Measurements from ENCODE around the gene RTL10. TPM values are rescaled to one million over a fixed set of nuclear protein-coding genes. Genes with fewer than 3 reads are reported as not detected.

Gene RTL10
- polyA plus RNA-seq, 1 of the 3 experiments (the other 2 are of a cell fraction), result 7.8 TPM

DNA sequence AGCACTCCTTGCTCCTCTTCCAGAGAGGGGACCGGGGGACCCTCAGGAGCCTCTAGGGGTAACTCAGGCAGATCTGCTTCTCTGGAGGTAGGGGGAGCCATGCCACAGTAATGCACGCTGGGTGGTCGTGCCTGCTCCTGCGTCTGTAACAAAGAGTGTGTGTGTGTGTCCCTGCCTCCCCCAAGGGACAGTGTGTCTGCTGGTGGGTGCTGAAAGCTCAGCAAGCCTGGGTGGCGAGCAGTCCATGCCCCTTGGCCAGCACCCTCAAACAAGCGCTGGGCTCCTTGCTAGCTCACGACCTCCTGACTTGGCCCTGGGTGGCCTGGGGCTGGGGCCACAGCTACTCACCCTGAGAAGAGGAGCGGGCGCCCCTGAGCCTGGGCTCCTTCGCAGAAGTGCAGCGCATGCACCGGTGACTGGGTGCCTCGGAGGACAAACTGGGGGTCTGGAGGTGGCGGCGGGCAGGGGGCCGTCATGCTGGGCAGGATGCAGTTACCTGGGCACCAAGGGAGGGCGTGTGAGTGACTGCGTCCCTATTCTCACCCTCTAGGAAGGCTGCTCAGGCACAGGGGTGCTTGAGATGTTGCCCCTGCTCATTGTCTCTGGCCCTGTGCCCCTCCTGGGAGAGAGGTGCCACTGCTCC lies 33.7 kb downstream of the RTL10 start:
- Histone ChIP-seq H3K27ac (ENCODE audit: low read depth in 2 of 2, low read length in 1 of 2) (no peak overlapping the region), H3K4me3 (ENCODE audit: low read depth in 2 of 2, low read length in 1 of 2) (no peak overlapping the region), H3K79me2 (ENCODE audit: insufficient read depth) (no peaks in the 10 kb centered on the region), H3K9me2 (no peaks in the 10 kb centered on the region), H3K9ac (no peak overlapping the region), H3K9me3 (no peaks in the 10 kb centered on the region), H3K27me3 (ENCODE audit: insufficient read depth) (no peaks in the 10 kb centered on the region), H2AFZ (ENCODE audit: low read depth) (no peak overlapping the region), H4K20me1 (ENCODE audit: insufficient read depth) (no peaks in the 10 kb centered on the region), H3K4me2 (no peak overlapping the region), H3F3A (replicated peaks; ENCODE audit: insufficient read depth) (no peaks in the 10 kb centered on the region), H3K4me1 (ENCODE audit: control insufficient read depth in 1 of 2, insufficient read depth in 2 of 2, low read depth in 1 of 2, low read length in 1 of 2) (peaks cover 0 to 32% of the 10 kb centered on the region in 2 experiments; a peak in 1 of 4 replicates), H3K36me3 (replicated peaks in 1 of 2; ENCODE audit: control insufficient read depth in 1 of 2, insufficient read depth in 2 of 2, low read length in 1 of 2) (no peaks in the 10 kb centered on the region)
- 94% methylated on average over 13 of the region's 18 CpGs for WGBS (ENCODE audit: low lambda C conversion rate)
- ChIA-PET POLR2A (interaction anchor here (0.7 kb wide), 1 partner anchor 12 kb away, joined by 3 read pairs; no protein-coding TSS in a partner anchor), CTCF (interaction anchor here (0.7 to 2.0 kb wide), 8 partner anchors 10 to 91 kb away, joined by 3 to 11 read pairs (median 4); no protein-coding TSS in a partner anchor)
- TF ChIP-seq, protein P1, sequence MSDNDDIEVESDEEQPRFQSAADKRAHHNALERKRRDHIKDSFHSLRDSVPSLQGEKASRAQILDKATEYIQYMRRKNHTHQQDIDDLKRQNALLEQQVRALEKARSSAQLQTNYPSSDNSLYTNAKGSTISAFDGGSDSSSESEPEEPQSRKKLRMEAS (IDR thresholded peaks at IDR 0.05; ENCODE audit: low read depth), result no peak
- TF ChIP-seq RAD21 (IDR thresholded peaks at IDR 0.05; ENCODE audit: low read length), result 0 out of 2 replicates have a peak, but pooled peaks have one; percentile 30
- TF ChIP-seq, protein P2, sequence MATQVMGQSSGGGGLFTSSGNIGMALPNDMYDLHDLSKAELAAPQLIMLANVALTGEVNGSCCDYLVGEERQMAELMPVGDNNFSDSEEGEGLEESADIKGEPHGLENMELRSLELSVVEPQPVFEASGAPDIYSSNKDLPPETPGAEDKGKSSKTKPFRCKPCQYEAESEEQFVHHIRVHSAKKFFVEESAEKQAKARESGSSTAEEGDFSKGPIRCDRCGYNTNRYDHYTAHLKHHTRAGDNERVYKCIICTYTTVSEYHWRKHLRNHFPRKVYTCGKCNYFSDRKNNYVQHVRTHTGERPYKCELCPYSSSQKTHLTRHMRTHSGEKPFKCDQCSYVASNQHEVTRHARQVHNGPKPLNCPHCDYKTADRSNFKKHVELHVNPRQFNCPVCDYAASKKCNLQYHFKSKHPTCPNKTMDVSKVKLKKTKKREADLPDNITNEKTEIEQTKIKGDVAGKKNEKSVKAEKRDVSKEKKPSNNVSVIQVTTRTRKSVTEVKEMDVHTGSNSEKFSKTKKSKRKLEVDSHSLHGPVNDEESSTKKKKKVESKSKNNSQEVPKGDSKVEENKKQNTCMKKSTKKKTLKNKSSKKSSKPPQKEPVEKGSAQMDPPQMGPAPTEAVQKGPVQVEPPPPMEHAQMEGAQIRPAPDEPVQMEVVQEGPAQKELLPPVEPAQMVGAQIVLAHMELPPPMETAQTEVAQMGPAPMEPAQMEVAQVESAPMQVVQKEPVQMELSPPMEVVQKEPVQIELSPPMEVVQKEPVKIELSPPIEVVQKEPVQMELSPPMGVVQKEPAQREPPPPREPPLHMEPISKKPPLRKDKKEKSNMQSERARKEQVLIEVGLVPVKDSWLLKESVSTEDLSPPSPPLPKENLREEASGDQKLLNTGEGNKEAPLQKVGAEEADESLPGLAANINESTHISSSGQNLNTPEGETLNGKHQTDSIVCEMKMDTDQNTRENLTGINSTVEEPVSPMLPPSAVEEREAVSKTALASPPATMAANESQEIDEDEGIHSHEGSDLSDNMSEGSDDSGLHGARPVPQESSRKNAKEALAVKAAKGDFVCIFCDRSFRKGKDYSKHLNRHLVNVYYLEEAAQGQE (IDR thresholded peaks at IDR 0.05; ENCODE audit: low read depth, low read length), result no peak
- TF ChIP-seq, protein P3, sequence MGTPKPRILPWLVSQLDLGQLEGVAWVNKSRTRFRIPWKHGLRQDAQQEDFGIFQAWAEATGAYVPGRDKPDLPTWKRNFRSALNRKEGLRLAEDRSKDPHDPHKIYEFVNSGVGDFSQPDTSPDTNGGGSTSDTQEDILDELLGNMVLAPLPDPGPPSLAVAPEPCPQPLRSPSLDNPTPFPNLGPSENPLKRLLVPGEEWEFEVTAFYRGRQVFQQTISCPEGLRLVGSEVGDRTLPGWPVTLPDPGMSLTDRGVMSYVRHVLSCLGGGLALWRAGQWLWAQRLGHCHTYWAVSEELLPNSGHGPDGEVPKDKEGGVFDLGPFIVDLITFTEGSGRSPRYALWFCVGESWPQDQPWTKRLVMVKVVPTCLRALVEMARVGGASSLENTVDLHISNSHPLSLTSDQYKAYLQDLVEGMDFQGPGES (IDR thresholded peaks at IDR 0.05; ENCODE audit: low read depth, low read length), result no peak
- TF ChIP-seq RXRA (IDR thresholded peaks at IDR 0.05; ENCODE audit: borderline replicate concordance, low read depth), result no peak
- peak; percentile 47 for DNase-seq

DNA sequence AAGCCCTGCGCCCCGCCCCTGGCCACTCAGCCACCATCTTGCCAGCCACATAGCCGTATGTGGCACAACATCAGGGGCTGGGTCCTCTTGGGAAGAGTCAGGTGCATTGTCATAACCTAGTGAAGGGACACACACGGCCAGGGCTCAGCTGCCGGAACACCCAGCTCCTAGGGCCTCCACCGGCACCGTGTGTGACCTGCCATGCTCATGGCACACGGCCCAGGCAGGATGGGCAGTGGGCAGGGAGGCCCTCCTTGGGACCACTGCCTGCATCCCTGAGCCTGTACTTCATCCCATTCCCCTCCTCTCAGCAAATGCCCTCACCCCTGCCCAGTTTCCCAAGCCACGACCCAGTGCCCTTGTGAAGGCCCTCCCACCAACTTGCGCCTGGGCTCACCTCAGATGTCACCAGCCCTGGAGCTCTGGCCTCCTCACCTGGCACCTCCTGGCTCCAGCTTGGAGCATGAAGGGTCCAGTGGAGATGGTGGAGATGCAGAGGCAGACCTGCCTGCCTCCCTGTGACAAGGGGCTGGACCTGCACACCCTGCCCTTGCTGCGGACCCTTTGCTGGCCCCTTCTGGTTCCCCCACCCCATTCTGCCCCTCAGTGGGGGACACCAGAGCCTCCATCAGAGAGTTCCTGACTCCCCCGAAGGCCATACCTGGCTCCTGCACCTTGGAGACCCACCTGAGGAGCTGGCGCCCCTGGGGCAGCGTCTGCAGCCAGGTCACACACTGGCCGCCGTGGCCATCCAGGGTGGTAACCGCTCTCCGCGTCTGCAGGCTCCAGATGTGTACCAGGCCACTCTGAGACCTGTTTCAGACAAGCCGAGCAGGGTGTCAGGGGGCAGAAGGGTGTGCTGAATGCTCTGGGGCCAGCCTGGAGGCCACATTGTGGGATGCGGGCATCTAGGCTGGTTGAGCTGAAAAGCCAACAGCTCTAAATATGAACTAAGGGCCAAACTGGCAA lies 34.5 kb downstream of the RTL10 start:
- CTCF ChIA-PET, result interaction anchor here (0.6 to 1.4 kb wide), 6 partner anchors 12 to 90 kb away, joined by 3 to 5 read pairs (median 4); no protein-coding TSS in a partner anchor
- Histone ChIP-seq H3K27me3 (ENCODE audit: insufficient read depth) (no peaks in the 10 kb centered on the region), H4K20me1 (ENCODE audit: insufficient read depth) (no peaks in the 10 kb centered on the region), H3K9me3 (no peaks in the 10 kb centered on the region), H2AFZ (ENCODE audit: low read depth) (no peak overlapping the region), H3K9me2 (no peaks in the 10 kb centered on the region), H3K36me3 (replicated peaks in 1 of 2; ENCODE audit: control insufficient read depth in 1 of 2, insufficient read depth in 2 of 2, low read length in 1 of 2) (no peaks in the 10 kb centered on the region), H3K4me3 (ENCODE audit: low read depth in 2 of 2, low read length in 1 of 2) (no peak overlapping the region), H3K4me2 (no peak overlapping the region), H3K9ac (no peak overlapping the region), H3K27ac (ENCODE audit: low read depth in 2 of 2, low read length in 1 of 2) (no peak overlapping the region), H3K4me1 (ENCODE audit: control insufficient read depth in 1 of 2, insufficient read depth in 2 of 2, low read depth in 1 of 2, low read length in 1 of 2) (peaks cover 0 to 32% of the 10 kb centered on the region in 2 experiments; a peak in 1 of 4 replicates), H3F3A (replicated peaks; ENCODE audit: insufficient read depth) (no peaks in the 10 kb centered on the region), H3K79me2 (ENCODE audit: insufficient read depth) (no peaks in the 10 kb centered on the region)
- POLR2A ChIA-PET, result interaction anchor here (0.7 kb wide), 1 partner anchor 13 kb away, joined by 3 read pairs; no protein-coding TSS in a partner anchor
- 100% methylated on average over 2 of the region's 21 CpGs for WGBS (ENCODE audit: low lambda C conversion rate)
- DNase-seq, result peak; percentile 18
- TF ChIP-seq, protein P1 (IDR thresholded peaks at IDR 0.05; ENCODE audit: low read depth), result no peak
- TF ChIP-seq SIN3A (IDR thresholded peaks at IDR 0.05; ENCODE audit: borderline replicate concordance, low read depth, low read length) (no peak), YY1 (IDR thresholded peaks at IDR 0.05; ENCODE audit: low read depth) (no peak), TAF1 (IDR thresholded peaks at IDR 0.05; ENCODE audit: borderline replicate concordance, low read depth, low read length) (no peak), TEAD4 (IDR thresholded peaks at IDR 0.05; ENCODE audit: borderline replicate concordance, insufficient read depth) (no peak), RXRA (IDR thresholded peaks at IDR 0.05; ENCODE audit: borderline replicate concordance, low read depth) (no peak), EZH2phosphoT487 (IDR thresholded peaks at IDR 0.05; ENCODE audit: borderline replicate concordance, low read depth) (no peak)
- TF ChIP-seq, protein P4, sequence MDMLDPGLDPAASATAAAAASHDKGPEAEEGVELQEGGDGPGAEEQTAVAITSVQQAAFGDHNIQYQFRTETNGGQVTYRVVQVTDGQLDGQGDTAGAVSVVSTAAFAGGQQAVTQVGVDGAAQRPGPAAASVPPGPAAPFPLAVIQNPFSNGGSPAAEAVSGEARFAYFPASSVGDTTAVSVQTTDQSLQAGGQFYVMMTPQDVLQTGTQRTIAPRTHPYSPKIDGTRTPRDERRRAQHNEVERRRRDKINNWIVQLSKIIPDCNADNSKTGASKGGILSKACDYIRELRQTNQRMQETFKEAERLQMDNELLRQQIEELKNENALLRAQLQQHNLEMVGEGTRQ (IDR thresholded peaks at IDR 0.05; ENCODE audit: borderline replicate concordance, low read depth, low read length), result no peak
- TF ChIP-seq, protein P3 (IDR thresholded peaks at IDR 0.05; ENCODE audit: low read depth, low read length), result no peak
